Spinal cord (tissue), 10 donors: Measurements from ENCODE around the gene MB. TPM values are rescaled to one million over a fixed set of nuclear protein-coding genes. Genes with fewer than 3 reads are reported as not detected.

Source experiments
- DNase-seq, 6 donors: peaks; one replicate each; pipeline versions ENCODE4 v3.0.0 to v3.0.0-alpha.2; 2013 to 2015; ENCODE audit warnings: low spot score in 6 of 6, low read depth in 4 of 6
- H3K27ac ChIP-seq: one replicate; pipeline ENCODE4 v1.5.1; 2013; ENCODE audit warnings: low read depth, low read length, control low read depth
- H3K27me3 ChIP-seq: one replicate; pipeline ENCODE4 v1.6.1; 2013; ENCODE audit warnings: low read length; ENCODE audit not compliant: control insufficient read depth, insufficient read depth
- H3K36me3 ChIP-seq: one replicate; pipeline ENCODE4 v1.6.1; 2013; ENCODE audit warnings: low read length; ENCODE audit not compliant: control insufficient read depth, insufficient read depth
- H3K4me1 ChIP-seq: one replicate; pipeline ENCODE4 v1.6.1; 2013; ENCODE audit warnings: low read length; ENCODE audit not compliant: control insufficient read depth, insufficient read depth
- H3K4me3 ChIP-seq: one replicate; pipeline ENCODE4 v1.5.1; 2013; ENCODE audit warnings: low read depth, low read length, control low read depth
- H3K9me3 ChIP-seq: one replicate; pipeline ENCODE4 v1.6.1; 2013; ENCODE audit warnings: low read length; ENCODE audit not compliant: control insufficient read depth, insufficient read depth
- WGBS: methylation state at CpG from one replicate; pipeline ENCODE4 v1.1.5; 2013; ENCODE audit warnings: missing lambda C conversion rate; ENCODE audit not compliant: insufficient coverage; 5-methylcytosine and 5-hydroxymethylcytosine counted together
- polyA plus RNA-seq, 2 donors: library from polyadenylated mRNA; unstranded; fragments of 120-200 nt; gene quantifications; one replicate each; pipeline ENCODE4 v1.2.1, GENCODE V29; 2013; ENCODE audit not compliant: insufficient read length in 2 of 2
- total RNA-seq, 2 donors: library from RNA; depleted of rRNA in 1 of 2; stranded (reverse); fragments of 120-200 nt in 1 of 2; fragments of >200 nt in 1 of 2; gene quantifications; one replicate each; pipeline versions ENCODE4 v1.2.3 to v1.2.4, GENCODE V29; 2013 to 2014
- donor health status: healthy.

The MB gene
- total and polyA plus RNA-seq, 4 donors = 0.41 to 1.8 (median 0.64) TPM

- DNase-seq = no peak
- Histone ChIP-seq H3K4me3 (no peak overlapping the region), H3K27ac (no peak overlapping the region), H3K36me3 (no peaks in the 10 kb centered on the region), H3K27me3 (no peaks in the 10 kb centered on the region), H3K9me3 (no peaks in the 10 kb centered on the region), H3K4me1 (peaks cover 9% of the 10 kb centered on the region)
- WGBS = 85% methylated on average over 8 of the region's 12 CpGs
Measured at GRCh38 chr22:35600476-35600875, 16.7 kb downstream of the MB start.

GRCh38 chr22:35599364-35599763 lies 17.8 kb downstream of the MB start:
- no peak for DNase-seq
- Histone ChIP-seq H3K27me3 (no peaks in the 10 kb centered on the region), H3K4me3 (no peak overlapping the region), H3K9me3 (no peaks in the 10 kb centered on the region), H3K36me3 (no peaks in the 10 kb centered on the region), H3K27ac (no peak overlapping the region), H3K4me1 (peaks cover under 1% of the 10 kb centered on the region)
- 100% methylated on average over 2 of the region's 4 CpGs for WGBS

- Histone ChIP-seq H3K27me3 (no peaks in the 10 kb centered on the region), H3K4me1 (peaks cover 9% of the 10 kb centered on the region), H3K4me3 (no peak overlapping the region), H3K27ac (no peak overlapping the region), H3K9me3 (no peaks in the 10 kb centered on the region), H3K36me3 (no peaks in the 10 kb centered on the region)
- DNase-seq = no peak
- WGBS = 91% methylated on average over 4 of the region's 4 CpGs
Measured at GRCh38 chr22:35598396-35598710, 18.8 kb downstream of the MB start.

GRCh38 chr22:35597692-35598395 lies 19.3 kb downstream of the MB start:
- Histone ChIP-seq H3K4me3 (no peak overlapping the region), H3K27ac (no peak overlapping the region), H3K4me1 (peaks cover 12% of the 10 kb centered on the region), H3K36me3 (no peaks in the 10 kb centered on the region), H3K9me3 (no peaks in the 10 kb centered on the region), H3K27me3 (no peaks in the 10 kb centered on the region)
- no peak for DNase-seq
- WGBS = 72% methylated on average over 12 of the region's 16 CpGs

- peaks cover 18% of the 10 kb centered on the region for H3K4me1 ChIP-seq
- H3K4me3 ChIP-seq = no peak overlapping the region
- H3K27ac ChIP-seq = no peak overlapping the region
- DNase-seq = no peak
- H3K9me3 ChIP-seq = no peaks in the 10 kb centered on the region
- H3K36me3 ChIP-seq = no peaks in the 10 kb centered on the region
- no peaks in the 10 kb centered on the region for H3K27me3 ChIP-seq
- 62% methylated on average over 6 of the region's 7 CpGs for WGBS
Measured at GRCh38 chr22:35596821-35597220, 20.3 kb downstream of the MB start.

- no peak for DNase-seq
Measured at GRCh38 chr22:35594686-35595085, 22.4 kb downstream of the MB start.

GRCh38 chr22:35593891-35594470 lies 23.1 kb downstream of the MB start:
- Histone ChIP-seq H3K4me1 (peaks cover 18% of the 10 kb centered on the region), H3K27ac (no peak overlapping the region), H3K36me3 (no peaks in the 10 kb centered on the region), H3K27me3 (no peaks in the 10 kb centered on the region), H3K4me3 (no peak overlapping the region), H3K9me3 (no peaks in the 10 kb centered on the region)
- WGBS = 81% methylated on average over 14 of the region's 14 CpGs
- no peak for DNase-seq

More at GRCh38 chr22:35594686-35595085, 22.4 kb downstream of the MB start:
- Histone ChIP-seq H3K36me3 (no peaks in the 10 kb centered on the region), H3K4me1 (peaks cover 18% of the 10 kb centered on the region), H3K4me3 (no peak overlapping the region), H3K9me3 (no peaks in the 10 kb centered on the region), H3K27me3 (no peaks in the 10 kb centered on the region), H3K27ac (no peak overlapping the region)
- 91% methylated on average over 5 of the region's 5 CpGs for WGBS

- no peaks in the 10 kb centered on the region for H3K9me3 ChIP-seq
- no peak overlapping the region for H3K27ac ChIP-seq
- H3K4me1 ChIP-seq = peaks cover 18% of the 10 kb centered on the region
Measured at GRCh38 chr22:35593071-35593890, 23.8 kb downstream of the MB start.

GRCh38 chr22:35592418-35592967 lies 24.6 kb downstream of the MB start:
- H3K36me3 ChIP-seq = no peaks in the 10 kb centered on the region
- H3K4me1 ChIP-seq = peaks cover 23% of the 10 kb centered on the region
- H3K4me3 ChIP-seq = no peak overlapping the region
- no peak overlapping the region for H3K27ac ChIP-seq
- H3K9me3 ChIP-seq = no peaks in the 10 kb centered on the region
- DNase-seq = no peak
- no peaks in the 10 kb centered on the region for H3K27me3 ChIP-seq
- WGBS = 63% methylated on average over 4 of the region's 4 CpGs

More at GRCh38 chr22:35593071-35593890, 23.8 kb downstream of the MB start:
- WGBS = 41% methylated on average over 3 of the region's 3 CpGs
- DNase-seq = no peak
- Histone ChIP-seq H3K4me3 (no peak overlapping the region), H3K36me3 (no peaks in the 10 kb centered on the region), H3K27me3 (no peaks in the 10 kb centered on the region)
